Amniotic stem cell (primary cell): ENCODE results near the gene FAM107B.
A peak's percentile ranks its signal among the peaks of the same experiment; 100 is the strongest.

Experiments
- DNase-seq: peaks from one replicate; lab custom pipeline; 2025; lab: John Stamatoyannopoulos, UW

FAM107B gene

DNA sequence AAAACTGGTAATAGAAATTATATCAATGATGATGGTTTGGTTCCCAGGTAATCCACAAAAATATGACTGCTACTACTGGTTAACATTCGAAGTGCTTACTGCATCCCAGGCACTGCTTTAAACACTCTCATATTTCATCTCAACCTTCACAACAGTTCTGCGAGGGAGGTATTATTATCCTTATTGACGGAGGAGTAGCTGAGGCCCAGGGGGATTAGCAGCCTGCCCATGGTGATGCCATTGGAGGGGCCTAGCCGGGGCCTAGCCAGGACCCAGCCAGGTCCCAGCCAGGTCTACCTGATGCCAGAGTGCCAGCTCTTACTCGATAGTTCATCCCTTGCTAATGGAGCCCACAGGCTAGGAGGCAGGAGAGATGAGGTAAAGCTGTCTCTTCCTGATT is 217.1 kb downstream of the FAM107B start:
- DNase-seq, result no peak

DNA sequence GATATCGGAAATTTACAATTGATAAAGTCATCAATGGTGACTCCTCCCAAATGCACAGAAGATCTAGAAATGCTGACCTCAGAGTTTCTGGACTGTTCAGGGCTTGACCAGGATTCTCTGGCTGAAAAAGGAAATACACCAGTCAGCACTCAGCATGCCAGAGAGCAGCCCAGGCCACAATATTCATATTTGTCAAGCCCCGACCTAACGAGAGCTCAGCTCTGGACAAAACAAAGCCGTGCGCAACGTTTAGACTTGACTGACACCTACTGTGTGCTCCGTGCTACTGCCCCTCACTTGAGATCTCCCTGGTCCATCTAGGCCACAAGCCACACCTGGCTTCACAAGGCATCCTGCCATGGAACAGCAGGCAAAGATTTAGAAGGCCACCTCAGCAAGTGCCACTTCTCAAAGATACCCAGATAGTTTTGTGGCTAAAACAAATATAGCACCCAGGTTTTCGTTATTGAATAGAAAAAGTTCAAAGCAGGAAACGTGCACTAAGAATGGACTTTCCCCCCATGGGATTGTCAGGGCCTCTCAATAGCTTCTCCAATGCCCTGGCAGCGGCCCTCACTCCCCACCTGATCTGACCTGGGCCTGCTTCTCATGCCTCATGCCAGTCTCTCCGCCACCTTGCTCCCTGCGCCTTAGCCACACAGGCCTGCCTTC is 218.3 kb downstream of the FAM107B start:
- DNase-seq, result no peak

DNA sequence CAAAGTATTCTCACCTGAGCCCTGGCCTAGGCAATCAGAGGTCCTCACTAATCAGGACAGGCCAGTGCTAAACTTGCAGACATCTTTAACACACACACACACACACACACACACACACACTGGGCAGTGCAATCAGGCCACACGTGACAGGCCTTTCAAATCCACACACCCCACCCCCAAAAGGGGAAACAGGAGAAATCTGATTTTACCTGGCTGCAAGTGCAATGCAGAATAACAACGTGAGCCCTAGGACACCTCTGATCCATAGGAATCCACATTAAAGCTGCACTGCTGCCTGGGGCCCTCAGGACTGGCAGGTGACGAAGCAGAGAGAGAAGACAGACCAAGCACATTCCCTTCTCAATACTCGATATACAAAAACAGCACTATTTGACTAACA is 218.9 kb downstream of the FAM107B start:
- no peak for DNase-seq

DNA sequence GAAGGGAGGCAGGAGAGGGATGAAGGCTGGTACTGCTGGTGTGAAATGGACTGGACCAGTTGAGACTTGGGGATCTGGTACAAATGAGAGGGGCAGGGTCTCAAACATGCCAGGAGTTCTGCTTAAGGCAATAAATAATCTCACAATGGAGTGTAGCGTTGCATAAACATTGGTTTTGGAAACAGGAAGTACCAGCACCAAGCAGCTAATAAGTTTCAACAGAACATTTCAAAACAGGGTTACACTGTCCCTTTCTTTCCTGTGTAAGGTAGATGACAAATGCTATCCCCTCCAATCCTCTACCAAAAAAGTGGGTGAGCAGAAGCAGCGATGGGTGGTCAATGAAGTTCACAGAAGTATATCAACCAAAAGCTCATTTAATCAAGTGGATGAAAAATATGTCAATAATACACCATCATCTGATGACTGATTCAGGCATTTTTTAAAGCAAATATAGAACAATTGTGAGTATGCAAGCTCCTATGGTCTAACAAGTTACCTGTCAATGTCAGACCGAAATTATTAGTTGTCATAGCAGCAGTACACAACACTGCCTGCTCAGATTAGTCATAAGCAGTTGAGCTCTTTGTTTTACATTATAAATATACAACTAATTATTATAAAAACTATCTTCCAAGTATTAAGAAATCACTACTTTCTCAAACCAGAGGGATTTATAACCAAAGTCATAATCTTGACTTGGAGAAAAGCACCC is 220.0 kb downstream of the FAM107B start:
- no peak for DNase-seq

DNA sequence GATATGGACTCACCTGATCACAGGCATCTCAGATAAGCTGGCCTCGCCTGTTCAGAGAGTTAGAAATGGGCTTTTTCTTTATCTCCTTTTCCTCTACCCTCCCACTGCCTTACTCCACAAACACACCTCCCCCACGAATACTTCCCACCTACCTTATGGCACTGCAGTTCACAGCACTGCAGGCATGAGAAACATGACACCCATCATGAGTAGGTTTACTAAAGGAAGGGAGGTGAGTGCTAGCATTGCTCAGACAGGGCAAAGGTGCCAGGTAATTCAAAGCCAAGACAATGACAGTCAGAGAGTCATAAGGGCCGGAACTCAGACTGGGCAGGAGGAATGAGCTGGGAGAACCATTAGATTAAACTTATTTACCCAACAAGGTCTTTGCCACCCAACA is 220.6 kb downstream of the FAM107B start:
- no peak for DNase-seq

DNA sequence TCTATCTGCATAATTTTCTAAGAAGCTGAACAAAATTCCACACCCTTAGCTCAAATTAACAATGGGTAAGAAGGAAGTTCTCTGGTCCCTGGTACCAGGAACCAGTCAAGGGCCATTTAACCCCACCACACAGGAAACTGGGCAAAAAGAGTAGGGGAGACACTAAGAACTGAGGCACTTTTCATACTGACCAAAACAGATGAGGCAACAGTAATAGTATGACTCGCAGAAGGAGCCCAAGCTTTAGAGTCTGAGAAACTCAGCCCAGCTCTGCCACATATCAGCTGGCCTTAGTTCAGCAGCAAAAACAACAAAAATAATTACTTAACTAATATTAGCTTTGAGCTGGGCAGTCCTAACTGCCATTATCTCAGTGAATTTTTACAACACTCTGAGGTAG is 221.2 kb downstream of the FAM107B start:
- peak; percentile 45 for DNase-seq

DNA sequence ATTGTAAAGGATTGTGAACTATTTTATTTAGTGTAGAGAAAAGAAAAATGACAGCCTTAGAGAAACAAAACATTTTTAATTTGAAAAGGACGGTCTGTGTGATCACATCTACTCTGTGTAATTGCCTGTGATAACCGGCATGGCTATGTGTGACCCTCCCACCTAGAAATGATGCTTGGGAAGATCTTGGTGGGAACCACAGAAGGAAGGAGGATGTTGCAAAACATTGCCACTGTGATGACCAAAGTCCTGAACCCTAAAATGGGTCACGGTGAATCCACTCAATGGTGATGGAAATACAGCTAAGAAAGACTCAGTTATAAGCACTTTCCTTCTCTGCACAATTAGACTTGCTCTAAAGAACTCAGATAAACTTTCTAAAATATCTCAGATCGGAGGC is 222.7 kb downstream of the FAM107B start:
- no peak for DNase-seq

DNA sequence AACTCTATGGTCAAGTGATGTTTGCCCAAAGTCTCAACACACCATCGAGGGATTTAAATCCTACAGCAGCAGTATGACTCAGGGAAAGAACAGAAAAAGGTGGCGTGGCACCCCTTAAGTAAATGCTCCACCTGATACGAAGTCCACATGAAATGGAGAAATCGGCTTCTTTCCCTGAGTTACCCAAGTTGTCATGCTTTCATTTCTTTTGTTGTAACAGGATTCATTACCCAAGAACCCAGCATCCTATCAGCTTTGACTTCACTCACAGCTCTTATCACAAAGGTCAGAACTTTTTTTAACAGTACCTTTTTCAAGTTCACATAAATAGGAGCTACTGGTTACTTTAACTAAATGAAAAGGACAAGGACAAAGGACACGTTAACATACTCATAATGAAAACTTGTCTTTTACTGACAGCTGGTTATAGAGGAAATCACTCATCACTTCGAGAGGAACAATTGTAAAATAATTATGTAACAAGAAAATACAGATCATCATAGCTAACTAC is 224.2 kb downstream of the FAM107B start:
- no peak for DNase-seq

DNA sequence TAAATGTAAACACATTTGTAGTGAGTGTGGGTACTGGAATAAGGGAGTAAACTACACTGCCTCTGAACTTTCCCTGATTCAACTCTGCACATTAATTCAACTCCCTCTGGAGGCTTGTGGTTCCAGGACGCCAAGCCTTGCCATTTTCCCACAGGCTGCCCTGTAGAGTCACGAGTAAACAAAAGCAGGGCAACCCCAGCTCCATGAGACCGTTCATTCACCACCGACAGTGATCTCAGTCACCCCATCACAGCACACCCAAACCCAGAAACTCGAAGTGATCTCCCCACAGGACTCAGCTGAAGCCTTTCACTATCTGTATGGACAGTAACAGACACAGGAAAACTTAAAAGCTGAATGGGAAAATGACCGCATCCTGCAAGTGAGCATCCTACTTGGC is 225.2 kb downstream of the FAM107B start:
- DNase-seq, result no peak

DNA sequence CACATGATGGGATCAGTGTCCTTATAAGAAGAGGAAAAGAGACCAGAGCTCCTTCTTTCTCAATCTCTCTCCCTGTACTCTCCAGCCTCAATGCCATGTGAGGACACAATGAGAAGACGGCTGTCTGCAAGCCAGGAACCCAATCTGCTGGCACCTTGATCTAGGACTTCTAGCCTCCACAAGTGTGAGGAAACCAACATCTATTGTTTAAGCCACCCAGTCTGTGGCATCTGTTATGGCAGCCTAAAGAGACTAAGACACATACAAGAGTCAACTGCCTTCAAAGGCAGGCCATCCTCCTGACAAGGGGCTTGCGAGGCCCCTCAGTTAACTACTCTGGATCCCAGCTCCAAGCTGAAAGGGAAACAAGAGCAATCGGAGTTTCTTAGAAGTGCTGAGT is 225.7 kb downstream of the FAM107B start:
- DNase-seq, result no peak

DNA sequence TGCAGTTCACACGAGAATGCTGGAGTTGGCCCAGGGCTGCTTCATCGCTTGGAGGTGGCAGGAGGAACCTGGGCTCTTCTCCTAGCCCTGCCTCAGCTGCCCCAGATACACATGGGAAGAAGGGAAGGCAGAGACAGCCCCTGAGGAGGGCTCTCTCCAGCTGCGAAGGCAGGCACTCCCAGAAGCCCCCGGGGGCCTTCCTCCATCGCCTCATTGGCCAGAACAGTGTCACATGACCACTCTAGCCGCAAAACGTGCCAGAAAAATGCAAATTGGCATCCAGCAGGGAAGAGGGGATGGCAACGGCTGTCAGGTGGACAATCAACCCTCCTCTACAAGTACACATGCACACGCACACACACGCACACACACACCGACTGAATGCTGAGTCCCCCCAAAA is 226.2 kb downstream of the FAM107B start:
- DNase-seq, result no peak

DNA sequence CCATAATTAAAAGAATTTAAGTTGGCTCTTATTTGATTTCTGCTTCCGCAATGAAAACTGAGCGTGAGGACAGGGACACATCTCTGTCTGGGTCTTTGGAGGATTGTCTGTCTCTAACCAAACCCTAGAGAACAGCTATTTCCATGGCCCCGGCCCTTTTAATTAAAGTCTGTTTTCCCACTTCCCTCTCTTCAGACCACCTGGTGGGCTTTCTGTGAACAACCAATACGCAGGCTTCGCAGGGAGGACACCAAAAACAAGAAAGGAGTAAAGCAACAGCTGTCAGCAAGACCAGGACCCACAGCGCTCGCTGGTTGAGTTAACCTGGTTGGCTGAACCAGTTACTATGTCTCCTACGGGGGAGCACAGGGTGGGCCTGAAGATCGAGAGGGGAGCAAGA is 226.9 kb downstream of the FAM107B start:
- DNase-seq, result no peak

DNA sequence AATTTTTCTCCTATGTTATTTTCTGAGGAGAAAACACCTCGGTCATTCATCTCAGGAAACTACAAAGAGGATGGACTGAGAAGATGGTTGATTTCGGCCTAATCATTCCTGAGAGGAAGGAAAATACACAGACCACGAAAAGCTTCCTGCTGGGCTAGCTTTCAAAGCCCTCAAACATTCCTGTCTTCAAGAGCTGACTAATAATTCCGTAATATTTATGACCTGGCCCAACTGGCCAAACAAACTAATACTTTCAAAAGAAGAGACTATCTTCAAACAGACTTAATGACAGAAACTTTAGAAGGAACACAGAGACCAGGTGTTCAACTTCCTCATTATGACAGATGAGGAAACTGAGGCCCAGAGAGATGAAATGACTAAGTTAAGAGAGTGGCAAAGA is 228.9 kb downstream of the FAM107B start:
- no peak for DNase-seq

DNA sequence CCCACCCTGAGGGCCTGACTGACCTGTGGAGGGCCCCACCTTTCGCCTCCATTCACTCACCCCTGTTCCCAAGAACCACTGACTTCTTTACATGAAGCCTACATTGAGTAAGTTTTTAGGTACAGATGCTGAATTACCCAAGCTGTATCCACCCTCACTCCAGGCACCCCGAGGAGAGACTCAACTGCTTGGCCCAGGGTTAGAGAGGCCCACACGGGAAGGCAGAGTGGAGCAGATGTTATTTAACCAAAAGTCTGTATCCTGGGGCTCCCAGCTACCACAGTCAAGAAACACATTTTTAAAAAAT is 230.8 kb downstream of the FAM107B start:
- no peak for DNase-seq

DNA sequence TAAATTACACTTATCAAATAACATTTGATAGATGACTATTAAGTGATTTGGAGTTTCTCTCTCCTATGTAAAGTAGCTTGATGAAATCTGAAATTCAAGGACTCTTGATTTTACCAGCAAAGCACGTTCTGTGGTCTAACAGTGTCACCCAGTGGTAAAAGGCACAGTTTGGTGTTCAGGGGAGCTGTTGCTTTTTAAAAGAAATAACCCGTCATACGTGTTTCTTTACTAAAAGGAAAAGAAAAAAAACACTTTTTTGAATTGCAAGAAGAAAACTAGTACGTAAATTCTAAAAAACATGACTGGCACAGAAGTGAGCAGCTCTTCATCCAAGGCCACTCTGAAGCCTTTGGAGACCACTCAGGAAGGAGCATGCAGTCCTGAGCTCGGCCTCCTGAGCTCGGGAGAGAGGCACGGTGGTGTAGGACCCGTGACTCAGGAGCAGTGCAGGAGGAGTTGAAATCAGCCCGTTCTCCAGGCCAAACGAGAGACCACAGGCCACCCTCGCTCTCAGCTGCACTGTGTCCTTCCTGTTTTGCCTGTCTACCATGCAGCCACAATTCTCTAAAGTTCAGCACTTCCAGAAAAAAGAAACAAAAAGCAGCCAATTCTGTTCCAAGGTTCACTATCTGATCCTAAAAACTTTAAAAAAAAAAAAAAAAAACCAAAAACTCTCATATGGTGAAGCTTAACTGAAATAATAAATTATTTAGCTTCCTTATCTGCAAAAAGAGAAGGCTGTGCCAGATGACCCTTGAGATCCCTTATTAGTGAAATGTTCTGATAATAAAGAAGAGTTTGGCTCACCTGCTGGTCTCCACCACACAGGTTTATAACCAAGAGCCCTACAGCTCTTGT is 231.4 kb downstream of the FAM107B start:
- DNase-seq, result no peak

DNA sequence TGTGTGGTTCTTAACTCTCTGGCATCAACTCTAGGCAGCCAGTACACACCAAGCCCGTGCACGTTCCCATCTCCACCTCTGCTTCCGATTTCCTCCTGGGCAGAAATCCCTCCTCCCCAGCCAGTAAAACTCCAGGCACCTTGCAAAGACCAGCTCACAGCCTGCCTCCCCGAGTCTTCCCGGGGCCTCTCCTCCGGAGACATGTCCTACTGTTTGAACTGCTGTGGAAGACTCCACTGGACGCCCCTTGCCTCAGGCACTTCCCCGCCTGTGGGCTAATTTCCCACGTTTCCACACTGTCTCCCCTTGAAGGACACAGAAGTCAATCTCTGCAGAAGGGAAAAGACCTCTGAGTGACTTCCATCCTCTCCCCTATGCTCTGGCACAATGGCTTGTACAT is 233.3 kb downstream of the FAM107B start:
- DNase-seq, result no peak

DNA sequence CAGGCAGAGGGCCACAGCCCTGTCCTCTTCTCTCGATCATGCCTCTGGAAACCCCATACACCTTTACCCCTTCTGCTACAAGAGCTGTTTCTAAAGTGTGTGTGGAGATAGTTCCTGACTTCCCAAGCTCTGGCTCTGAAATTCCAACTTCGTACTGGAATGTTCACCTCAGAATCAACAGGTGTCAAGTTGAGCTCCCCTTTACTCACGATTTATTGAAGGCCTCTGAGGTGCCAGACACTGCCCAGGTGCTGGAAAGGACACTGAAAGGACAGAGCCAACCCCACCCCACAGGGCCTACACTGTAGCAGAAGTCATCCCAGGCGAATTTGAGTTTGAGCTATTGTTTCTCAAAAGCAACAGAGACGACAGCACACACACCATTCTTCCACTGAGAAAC is 234.1 kb downstream of the FAM107B start:
- no peak for DNase-seq

DNA sequence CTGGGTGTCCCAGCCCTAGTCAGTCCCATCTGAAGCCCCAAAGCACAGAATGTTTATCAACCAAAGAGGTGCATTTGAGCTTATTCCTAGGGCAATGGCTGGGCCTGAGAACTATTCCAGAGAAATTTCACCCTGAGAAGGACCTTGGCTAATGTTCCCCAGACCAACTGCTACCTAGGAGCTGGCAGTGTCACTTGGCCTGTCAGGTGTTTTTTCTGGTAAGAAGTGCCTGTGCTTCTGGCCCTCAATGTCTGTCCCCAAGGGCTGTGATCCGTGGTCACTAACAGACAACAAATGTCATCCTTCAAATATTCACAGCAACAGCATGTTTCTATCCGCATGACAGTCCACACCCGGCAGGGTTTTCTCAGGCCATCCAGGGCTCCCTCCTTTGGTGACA is 234.6 kb downstream of the FAM107B start:
- no peak for DNase-seq

DNA sequence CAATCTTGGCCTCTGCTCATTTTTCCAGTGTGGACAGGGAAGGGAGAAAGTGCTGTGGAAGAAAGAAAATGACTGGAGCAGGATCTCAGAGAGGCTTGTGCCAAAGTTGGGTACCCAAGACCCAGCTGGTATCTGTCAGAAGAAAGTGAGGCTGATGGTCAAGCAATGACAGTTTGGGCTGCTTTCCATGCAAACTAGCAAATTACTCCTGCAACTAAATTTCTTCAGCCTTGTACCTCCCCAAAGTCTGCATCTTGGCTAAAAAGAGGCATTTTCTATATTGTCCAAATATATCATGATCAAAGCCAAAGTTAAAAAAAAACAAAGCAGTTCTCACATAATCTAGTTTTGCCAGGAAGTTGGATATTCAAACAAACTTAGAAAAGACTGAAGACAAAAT is 235.5 kb downstream of the FAM107B start:
- DNase-seq, result no peak

DNA sequence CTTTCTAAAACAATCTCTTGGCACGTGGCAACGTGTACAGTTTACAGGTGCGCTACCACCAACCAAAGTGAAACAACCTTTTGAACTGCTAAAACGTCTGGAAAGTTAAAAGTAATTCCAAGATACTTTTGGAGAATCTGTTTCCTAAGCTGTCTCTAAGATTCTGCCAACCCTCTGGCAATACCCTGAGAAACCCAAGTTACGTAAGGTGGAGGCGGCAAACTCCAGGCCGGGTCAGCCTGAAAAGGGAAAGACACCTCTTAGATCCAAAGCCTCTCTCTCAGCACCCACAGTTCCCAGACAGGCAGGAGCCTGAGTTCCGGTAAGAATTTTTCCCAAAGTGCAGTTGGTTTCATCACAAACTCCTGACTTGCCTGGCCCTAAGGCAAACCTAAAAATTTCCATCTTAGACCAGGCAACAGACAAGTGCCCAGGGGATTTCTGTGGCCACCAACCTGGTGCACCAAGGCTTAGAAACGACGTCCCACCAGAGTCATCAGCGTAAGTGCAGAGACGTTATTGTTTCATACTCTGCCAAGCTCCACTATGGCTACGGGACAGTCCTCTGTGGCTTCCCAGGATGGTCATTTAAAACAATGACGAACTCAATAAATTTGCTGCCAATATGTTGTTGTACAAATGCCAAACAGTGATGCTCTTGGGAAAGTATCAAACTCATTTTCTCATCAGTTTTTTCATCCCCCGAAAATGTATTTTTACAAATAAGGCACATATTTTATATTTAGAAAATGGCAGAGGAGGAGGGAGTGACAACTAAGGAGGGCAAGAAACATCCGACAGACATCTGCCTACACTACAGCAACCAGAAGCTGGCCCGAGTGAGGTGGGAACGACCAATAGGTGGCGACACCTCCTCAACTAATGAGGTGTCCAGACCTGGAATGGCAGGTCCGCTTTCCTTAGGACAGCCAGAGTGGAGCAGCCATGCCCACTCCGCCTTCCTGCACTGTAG is 238.2 kb downstream of the FAM107B start:
- DNase-seq, result no peak

DNA sequence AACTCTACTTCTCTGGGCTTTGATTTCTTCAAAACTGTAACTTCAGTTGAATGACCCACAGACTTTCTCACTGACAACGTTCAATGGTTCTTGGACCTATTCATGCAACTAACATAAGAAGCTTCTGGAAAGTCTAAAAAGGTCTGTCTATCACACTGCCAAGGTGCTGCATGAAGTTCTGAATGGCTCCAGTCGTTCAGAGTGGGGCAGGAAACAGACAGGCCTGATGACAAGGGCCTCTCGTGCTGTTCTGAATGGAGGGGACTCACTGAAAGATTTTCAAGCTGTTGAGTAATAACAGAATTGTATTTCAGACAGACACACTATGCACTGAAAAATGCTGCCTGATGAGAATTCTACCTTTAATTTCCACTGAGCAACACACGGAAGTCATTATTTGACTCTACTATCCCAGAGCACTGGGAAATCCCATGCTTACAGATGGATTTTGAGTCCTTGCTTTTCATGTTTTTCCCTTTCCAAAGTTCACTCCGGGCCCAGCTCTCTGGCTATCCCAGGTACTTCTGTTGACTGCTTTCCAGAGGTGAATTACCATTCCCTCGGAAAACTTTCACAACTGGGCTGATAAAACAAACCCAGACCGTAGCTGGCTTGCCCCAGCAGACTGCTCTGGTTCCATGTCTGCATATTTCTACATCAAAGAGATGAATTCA is 239.1 kb downstream of the FAM107B start:
- DNase-seq, result no peak
